ENCODE measurements around the gene B4GALNT4.

Gene B4GALNT4

DNA sequence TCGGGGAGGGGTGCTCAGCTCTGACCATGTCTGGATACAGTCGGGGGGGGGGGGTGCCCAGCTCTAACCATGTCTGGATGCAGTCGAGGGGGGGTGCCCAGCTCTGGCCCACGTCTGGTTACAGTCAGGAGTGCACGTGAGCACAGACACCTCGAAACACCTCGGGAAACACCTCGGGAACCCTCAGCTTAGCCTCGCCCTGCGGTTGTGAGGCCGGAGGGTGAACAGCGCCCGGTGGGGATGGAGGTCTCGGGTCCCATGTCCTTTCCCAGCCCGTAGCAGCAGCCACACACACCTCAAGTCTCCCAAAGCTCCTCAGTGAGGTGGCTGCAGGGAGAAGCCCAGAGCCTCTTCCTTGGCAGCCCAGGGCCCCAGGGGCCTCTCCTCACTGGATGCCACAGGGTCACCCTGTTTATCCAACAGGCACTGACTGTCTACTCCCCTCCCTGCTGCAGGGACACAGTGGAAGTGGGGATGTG lies 43.4 kb downstream of the B4GALNT4 start:
- TF ChIP-seq GATA2 (IDR thresholded peaks at IDR 0.05; ENCODE audit: low read depth, low read length) (no peak), GATA3 (IDR thresholded peaks at IDR 0.05; ENCODE audit: low read depth, low read length) (no peak)

DNA sequence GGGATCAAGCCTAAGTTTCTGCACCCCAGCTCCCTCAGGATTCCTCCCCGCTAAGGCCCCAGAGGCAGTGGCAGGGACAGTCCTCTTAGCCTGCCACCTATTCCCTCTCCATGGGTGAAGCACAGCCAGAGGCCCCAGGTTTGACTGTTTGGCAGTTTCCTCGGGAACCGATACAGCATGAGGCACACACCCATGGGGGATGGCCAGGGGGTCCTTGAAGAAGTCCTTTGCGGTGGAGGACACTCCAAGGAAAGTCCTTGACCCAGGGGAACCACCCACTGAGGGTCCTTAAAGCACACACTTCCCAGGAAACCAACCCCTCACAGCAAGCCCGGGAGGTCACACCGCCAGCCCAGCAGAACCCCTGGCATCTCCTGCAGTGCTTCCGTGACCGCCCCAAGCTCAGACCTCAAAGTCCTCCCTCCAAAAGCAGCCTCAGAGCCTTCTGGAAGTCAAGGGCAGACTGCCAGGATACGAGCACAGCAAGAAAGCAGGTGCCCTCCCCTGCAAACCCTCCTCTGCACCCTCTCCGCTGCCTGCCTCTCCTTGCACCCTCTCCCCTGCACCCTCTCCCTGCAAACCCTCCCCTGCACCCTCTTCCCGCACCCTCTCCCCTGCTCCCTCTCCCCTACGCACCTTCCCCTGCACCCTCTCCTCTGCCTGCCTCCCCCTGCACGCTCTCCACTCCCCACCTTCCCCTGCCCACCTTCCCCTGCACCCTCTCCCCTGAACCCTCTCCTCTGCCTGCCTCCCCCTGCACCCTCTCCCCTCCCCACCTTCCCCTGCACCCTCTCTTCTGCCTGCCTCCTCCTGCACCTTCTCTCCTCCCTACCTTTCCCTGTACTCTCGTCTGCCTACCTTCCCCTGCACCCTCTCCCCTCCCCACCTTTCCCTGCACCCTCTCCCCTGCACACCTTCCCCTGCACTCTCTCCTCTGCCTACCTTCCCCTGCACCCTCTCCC lies 44.1 kb downstream of the B4GALNT4 start:
- TF ChIP-seq GATA3 (IDR thresholded peaks at IDR 0.05; ENCODE audit: low read depth, low read length) (no peak), GATA2 (IDR thresholded peaks at IDR 0.05; ENCODE audit: low read depth, low read length) (no peak)

DNA sequence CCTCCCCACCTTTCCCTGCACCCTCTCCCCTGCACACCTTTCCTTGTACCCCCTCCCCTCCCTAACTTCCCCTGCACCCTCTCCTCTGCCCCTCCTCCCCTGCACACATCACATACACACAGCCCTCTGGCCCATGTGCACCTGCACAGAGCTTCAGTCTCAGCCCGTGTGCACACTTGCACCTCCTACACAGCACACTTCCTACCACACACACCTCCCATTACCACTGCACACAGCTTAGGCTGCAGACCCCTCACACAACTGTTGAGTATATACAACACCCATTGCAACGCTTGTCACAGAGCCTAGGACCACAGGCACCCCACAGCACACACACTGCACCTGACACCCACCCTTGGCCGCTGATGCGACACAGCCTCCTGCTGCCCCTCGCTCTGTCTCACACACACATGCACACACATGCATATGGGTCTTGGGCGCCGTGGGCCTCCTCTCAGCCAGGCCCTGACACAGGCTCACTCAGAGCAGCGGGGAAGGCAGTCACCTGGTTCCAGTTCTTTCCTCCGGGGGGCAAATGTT lies 45.1 kb downstream of the B4GALNT4 start:
- no peak for TF ChIP-seq GATA2 (IDR thresholded peaks at IDR 0.05; ENCODE audit: low read depth, low read length)
- no peak for TF ChIP-seq GATA3 (IDR thresholded peaks at IDR 0.05; ENCODE audit: low read depth, low read length)

DNA sequence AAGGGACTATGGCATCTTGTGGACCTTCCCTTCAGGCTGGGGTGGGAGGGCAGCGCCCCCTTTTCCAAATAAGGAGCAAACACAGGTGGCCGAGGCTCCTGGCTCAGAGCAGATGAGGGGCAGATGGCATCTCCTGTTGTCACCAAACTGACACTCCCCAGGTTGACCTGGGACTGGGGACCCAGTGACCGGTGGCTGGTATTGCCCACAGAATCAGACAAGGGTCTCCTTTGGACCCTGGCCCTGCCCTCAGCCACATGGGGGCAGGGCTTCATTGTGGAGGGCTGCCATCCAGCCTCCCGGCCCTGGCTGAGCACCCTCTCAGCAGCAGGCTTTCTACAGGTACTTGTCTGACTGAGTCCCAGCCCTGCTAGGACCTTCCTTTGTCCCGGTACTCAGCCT lies 46.3 kb downstream of the B4GALNT4 start:
- no peak for TF ChIP-seq GATA2 (IDR thresholded peaks at IDR 0.05; ENCODE audit: low read depth, low read length)
- TF ChIP-seq GATA3 (IDR thresholded peaks at IDR 0.05; ENCODE audit: low read depth, low read length) = no peak

DNA sequence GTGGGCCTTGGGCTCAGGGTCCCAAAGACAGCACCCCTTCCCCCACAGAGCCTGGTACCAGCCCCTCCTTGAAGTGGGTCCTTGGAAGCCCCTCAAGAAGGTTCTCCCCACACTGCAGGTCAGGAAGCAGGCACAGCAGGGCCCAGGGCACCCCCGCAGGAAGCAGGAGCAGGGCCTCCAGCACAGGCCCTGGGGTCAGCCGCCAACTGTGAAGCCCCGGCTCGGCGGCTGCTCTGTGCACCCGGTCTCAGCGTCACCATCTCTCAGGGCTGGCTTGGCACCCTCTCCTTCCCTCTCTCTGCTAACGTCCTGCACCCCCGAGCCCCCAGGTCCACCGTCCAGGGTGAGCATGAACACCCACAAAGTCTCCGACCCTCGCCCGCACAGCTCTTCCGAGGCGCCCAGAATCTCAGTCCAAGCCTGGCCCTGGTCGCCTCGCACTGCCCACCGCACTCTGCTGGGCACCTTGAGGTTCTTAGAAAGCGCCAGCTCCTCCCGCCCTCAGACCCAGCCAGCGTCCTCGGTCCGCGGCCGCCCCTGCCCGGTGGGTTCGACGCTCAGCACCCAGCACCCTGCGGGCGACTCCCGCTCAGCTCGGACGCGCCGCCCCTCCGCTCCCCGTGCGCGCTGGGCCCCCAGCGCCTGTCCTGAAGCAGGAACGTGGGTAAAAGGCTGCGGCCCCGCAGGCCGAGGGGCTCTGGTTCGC lies 46.9 kb downstream of the B4GALNT4 start:
- TF ChIP-seq GATA2 (IDR thresholded peaks at IDR 0.05; ENCODE audit: low read depth, low read length) (no peak), GATA3 (IDR thresholded peaks at IDR 0.05; ENCODE audit: low read depth, low read length) (no peak)

DNA sequence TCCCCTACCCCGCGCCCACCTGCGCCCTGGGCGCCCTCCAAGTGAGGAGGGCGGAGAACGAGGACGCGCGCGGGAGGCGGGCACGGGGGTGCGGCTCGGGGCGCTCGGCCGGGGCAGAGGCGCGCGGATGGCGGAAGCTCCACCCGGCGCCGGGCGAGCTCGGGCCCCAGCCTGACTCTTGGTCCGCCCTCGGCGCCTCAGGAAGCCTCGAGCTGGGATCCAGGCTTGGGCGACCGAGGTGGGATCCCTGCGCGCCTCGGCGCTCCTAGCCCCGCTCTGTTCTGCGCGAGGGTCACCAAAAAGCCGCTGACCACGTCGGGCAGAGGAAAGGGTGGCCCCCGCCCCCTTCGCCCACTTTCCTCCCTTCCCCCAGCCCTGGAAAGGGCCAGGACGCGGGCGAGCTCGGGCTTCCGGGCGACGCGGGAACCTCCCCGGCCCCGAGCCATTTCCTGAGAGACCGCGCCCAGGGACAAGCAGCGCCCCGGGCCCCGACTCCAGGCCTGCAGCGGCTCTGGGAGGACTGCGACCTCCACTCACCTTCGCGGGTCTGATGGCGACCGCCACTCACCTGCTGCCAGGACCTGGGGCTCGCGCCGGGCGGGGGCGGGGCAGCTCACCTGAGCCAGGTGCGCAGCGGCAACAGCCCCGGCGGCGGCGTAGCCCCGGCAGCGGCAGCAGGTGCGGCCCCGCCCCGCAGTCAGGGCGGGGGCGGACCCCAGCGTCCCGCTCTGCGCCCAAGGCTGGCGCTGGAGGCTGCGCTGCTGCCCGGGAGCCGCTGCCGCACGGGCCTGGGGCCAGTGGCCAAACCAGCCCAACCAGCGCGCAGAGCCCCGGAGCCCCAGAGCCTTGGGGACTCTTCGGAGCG lies 47.7 kb downstream of the B4GALNT4 start:
- TF ChIP-seq GATA3 (IDR thresholded peaks at IDR 0.05; ENCODE audit: low read depth, low read length) = no peak
- TF ChIP-seq GATA2 (IDR thresholded peaks at IDR 0.05; ENCODE audit: low read depth, low read length) = no peak

DNA sequence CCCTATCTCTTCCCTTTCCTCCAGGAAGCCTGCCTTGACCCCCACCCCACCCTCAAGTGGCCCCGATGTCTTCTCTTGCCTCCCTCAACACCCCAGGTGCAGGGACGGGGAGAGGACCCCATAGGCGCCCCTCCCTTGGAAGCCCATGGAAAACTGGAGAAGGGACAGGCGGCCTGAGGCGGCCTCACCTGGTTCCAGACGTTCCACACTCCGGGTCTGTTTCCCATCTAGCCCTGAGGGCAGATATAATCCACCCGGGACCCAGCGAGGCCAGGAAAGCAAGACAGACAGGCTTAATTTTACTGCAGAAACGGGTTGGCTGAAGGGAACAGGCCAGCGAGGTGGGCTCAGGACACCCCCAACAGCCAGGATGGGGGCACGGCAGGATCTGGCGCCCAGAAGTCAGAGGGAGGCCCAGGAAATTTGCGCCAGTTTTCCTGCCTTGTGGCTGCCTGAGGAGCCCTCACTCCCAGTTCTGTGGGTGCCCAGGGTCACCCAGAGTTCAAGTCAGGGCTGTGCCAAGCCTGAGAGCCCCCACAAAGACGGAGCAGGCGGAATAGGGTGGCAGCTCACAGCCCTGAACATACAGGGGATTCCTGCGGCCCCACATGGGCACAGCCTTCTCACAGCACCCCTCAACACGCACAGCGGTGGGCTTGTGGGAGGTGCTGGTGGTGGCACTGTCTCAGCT lies 48.5 kb downstream of the B4GALNT4 start:
- TF ChIP-seq GATA2 (IDR thresholded peaks at IDR 0.05; ENCODE audit: low read depth, low read length) (no peak), GATA3 (IDR thresholded peaks at IDR 0.05; ENCODE audit: low read depth, low read length) (no peak)

DNA sequence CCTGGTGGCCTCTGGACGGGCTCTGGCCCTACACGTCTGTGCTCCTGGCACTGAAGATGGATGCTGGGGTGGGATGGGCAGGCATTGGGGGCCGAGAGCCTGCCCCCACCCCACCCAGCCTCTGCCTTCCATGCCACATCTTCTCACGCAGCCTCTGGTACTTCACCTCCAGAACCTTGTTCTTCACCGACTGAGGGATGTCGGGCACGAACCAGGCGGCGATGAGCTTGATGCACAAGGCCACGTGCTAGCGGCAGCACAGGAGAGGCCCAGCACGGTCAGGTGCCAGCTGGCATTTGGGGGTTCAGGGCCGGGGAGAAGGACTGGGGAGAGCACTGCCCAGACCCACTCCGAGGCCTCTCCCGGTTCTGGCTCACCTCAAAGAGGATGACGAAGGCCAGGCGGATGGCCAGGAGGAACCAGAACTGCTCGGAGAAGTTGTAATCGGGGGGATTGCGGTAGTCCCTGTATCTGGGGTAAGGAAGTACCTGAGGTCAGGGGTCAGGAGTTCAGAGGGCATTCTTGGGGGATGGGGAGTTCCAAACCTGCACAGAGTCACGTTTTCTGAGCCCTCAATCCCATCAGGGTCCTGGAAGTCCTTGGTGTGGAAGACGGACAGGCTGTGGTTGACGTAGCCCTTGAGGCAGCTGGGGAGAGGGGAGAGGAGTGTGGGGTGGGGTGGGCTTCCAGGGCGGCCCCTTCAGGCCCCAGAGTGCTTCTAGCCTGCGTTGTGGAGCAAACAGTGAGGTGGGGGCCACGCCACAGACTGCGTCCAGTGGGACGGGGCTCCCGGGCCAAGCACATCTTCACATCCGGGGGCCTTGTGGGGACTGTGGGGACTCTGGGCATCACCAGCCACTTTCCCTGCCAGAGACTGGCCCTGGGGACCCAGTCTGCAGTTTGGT lies 49.3 kb downstream of the B4GALNT4 start:
- TF ChIP-seq GATA3 (IDR thresholded peaks at IDR 0.05; ENCODE audit: low read depth, low read length) = no peak
- no peak for TF ChIP-seq GATA2 (IDR thresholded peaks at IDR 0.05; ENCODE audit: low read depth, low read length)

DNA sequence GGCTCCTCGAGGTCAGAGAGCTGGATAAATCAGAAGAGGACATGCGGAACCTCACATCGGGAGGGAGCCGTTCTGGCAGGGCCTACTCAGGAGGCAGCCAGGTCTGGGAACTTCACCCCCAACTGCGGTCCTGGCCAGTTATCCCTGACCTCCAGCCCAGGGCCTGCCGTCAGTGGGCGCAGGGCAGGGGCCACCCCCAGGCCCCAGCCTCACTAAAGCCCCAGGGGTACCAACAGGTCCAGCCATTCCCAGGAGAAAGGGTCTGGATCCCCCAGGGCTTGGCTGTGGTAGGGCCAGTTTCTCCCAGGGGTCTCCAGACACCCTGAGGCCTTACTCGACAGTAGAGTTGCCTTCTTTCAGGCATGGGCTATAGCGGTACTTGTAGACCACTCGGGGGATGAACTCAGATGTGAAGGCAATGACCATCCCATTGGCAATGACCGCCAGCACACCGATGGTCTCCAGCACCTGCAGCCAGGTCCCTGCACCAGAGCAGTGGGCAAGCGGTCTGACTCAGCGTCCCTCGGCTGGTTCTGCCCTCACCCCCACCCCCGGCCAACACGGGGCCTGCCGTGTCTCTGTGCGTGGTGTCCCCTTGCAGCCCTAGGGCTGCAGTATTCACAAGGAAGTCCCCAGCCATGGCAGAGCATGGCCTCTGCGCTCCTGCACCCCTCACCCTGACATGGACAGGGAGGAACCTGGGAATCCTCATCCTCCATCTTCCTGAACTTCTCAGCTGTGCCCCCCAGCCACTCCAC lies 50.1 kb downstream of the B4GALNT4 start:
- no peak for TF ChIP-seq GATA3 (IDR thresholded peaks at IDR 0.05; ENCODE audit: low read depth, low read length)
- TF ChIP-seq GATA2 (IDR thresholded peaks at IDR 0.05; ENCODE audit: low read depth, low read length) = no peak

DNA sequence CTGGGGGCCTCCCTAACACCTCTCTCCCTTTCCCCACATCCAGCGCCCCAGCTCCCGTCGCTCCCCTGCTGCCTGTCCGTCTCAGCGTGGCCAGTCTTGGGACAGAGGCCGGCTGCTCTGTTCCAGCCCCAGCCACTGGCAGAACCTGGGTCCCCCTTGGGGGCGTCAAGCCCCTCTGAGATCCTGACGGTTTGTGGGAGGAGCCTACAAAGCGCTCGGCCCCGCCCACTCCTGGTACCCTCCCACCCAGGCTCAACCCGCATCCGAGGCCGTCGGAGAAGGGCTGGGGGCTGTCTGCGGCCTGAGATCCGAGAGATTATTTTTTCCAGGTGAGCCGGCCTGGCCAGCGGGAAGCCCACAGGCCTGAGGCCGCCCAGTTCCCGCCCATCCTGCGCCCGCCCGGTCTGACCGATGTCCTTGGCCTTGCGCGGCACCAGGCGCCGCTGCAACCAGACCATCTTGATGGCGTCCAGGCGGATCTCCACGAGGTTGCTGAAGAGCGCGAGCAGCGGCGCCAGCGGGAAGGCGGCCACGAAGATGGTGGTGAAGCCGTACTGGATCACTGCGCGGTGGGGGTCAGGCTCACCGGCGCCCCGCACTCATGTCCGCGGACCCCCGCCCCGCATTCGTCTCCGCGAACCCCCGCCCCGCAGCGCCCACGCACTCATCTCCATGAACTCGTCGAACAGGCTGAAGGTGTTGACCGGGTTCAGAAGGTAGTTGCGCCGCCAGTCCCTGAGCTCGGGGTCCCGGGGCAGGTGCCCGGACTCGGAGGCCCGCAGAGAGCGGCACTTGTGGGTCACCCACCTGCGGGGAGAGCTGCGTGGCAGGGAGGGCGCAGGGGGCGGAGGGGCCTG lies 51.0 kb downstream of the B4GALNT4 start:
- TF ChIP-seq GATA2 (IDR thresholded peaks at IDR 0.05; ENCODE audit: low read depth, low read length) (no peak), GATA3 (IDR thresholded peaks at IDR 0.05; ENCODE audit: low read depth, low read length) (no peak)

DNA sequence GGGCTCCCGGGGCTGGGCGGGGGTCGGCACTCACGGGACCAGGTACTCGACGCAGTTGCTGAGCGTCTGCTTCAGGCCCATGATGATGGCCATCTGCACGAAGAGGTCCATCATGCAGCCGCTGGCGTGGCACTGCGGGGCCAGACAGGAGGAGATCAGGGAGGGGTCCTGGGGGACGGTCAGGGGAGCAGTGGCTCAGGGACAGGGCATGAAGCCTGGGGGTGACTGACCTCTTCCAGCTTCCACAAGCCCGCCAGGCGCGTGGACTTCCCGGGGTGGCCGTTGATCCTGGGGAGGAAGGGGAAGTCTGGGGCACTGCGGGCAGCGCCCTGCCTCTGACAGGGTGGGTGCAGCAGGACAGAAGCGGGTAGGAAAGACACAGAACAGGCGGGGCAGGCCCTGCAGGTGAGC lies 51.6 kb downstream of the B4GALNT4 start:
- TF ChIP-seq GATA2 (IDR thresholded peaks at IDR 0.05; ENCODE audit: low read depth, low read length) (no peak), GATA3 (IDR thresholded peaks at IDR 0.05; ENCODE audit: low read depth, low read length) (no peak)

Data from SH-SY5Y (cell line).